LNCAP (cell line): ENCODE data around the gene UQCRHL.

Source experiments
- TF ChIP-seq, protein P1 (sequence below): fragments of 450-650 bp; IDR thresholded peaks from 2 replicates; pipeline ENCODE4 v1.5.1; 2017; ENCODE audit warnings: mild to moderate bottlenecking

UQCRHL gene

DNA sequence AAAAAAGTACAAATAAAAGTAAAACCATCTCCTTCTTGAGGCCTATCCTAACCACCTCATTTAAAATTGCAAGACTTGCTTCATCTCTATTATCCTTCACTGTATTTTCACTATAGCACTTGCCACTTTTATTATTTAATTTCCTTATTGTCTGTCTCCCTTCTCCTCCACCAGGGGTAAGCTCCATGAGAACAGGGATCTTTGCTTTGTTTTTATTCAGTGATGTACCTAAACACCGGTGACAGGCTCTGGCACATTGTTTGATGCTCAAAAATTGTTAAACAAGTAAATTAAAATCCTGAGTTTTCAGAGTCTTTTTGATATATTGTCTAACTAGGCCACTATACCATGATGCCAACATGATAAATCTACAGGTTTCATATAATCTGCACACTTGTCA, 22.8 kb upstream of the UQCRHL start:
- TF ChIP-seq, protein P1, sequence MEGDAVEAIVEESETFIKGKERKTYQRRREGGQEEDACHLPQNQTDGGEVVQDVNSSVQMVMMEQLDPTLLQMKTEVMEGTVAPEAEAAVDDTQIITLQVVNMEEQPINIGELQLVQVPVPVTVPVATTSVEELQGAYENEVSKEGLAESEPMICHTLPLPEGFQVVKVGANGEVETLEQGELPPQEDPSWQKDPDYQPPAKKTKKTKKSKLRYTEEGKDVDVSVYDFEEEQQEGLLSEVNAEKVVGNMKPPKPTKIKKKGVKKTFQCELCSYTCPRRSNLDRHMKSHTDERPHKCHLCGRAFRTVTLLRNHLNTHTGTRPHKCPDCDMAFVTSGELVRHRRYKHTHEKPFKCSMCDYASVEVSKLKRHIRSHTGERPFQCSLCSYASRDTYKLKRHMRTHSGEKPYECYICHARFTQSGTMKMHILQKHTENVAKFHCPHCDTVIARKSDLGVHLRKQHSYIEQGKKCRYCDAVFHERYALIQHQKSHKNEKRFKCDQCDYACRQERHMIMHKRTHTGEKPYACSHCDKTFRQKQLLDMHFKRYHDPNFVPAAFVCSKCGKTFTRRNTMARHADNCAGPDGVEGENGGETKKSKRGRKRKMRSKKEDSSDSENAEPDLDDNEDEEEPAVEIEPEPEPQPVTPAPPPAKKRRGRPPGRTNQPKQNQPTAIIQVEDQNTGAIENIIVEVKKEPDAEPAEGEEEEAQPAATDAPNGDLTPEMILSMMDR = no peak

DNA sequence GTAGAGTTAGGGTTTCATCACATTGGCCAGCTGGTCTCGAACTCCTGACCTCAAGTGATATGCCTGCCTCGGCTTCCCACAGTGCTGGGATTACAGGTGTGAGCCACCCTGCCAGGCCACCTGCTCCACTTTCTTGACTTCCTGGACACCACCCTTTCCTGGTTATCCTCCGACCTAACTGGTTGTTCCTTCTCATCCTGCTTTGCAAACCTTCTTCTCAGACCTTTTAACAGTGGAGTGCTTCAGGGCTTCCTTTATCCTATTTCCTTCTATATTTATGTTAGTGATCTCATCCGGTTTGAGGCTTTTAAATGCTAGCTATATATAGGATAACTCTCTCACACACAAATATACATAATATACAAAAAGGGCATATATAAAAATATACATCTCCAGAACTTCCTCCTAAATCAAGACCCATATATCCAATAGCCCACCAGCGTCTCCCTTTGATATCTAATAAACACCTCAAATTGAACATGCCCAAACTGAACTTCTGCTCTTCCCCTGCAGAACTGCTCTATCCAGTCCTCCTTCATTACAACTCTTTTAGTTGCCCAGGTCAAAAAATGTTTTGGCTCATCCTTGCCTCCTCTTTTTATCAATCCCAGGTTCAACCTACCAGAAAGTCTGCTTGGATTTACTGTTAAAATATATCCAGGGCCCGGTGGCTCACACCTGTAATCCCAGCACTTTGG, 19.5 kb upstream of the UQCRHL start:
- TF ChIP-seq, protein P1 = no peak

DNA sequence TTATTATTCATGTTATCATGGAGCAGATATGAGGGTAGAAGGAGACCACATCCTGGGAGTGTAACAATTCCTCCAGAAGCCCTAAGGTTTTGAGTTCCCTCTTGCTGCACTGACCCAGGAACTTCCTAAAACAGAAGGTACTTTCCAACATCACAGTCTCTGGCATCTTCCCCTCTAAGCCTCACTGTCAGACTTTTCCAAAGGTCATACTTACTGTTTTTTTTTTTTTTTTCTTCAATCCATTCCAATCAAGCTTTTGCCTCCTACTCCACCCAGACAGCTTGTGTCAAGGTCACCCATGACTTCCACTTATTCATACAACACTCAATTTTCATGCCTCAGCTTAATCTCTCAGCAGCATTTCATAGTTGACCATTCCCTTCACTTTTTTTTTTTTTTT, 18.4 kb upstream of the UQCRHL start:
- TF ChIP-seq, protein P1 = no peak

DNA sequence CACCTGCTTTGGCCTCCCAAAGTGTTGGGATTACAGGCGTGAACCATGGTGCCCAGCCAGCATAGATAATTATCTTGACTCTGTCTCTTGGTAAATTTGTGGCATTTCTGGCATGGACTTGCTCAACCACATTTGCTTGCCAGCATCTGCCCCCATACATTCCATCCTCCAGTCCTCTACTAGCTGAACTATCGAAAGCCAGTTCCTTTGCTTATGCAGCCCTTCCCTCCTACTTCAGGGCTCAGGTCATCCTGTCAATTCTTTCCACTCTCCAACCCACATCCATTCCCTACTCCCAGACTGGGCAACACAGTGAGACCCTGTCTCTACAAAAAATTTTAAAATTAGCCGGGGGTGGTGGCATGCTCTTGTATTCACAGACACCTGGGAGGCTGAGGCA, 13.0 kb upstream of the UQCRHL start:
- TF ChIP-seq, protein P1 = no peak

DNA sequence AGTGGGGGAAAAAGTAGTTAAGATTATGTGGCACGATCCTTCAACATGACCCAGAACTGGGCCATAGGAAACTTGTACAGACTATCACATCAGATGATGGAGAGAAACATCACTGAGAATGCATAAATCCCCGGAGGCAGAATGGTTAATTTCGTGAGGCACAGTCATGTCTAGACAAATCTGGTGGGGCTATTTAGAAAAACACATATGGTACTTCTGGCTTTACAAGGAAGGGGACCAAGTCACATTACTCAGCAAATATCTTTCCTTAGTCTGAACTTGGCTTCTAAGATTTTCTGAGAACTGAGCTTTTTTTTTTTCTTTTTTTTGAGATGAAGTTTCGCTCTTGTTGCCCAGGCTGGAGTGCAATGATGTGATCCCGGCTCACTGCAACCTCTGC, 9.2 kb upstream of the UQCRHL start:
- TF ChIP-seq, protein P1 = no peak

DNA sequence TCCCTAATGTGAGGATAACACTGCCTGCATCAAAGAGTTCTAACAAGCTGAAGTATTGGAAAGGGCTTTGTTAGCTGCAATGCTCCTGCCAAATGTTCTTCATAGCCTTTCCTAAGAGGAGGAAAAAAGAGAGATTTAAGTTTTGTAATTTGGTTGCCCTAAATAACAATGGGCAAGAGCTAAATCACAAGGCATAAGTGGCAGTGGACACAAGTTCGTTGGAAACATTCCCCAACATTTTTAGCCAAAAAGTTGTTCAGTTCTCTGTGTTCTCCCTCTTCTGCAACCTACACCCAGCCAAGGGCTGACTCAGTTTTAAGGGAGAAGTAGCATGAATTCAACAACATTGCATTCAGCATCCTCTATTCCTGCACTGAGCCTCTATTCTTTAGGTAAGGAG, 2.6 kb upstream of the UQCRHL start:
- TF ChIP-seq, protein P1 = no peak

DNA sequence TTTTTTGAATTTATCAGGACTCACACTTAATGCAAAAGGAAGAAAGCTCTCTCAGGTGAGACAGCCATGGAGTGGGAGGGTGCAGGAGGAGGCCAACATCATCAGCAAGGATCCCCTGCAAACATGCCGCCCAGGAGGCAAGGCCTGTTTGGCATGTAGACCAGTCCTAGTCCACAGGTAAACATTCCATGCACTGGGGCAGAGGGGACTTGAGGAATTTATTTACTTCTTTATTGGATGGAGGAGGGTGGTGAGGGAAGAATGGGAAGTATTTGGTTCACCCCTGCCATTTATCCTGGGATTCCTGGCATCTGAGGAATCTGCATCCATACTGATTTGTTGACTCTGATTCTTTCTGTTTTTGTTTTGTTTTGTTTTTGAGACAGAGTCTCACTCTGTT, 1.5 kb upstream of the UQCRHL start:
- TF ChIP-seq, protein P1 = no peak

DNA sequence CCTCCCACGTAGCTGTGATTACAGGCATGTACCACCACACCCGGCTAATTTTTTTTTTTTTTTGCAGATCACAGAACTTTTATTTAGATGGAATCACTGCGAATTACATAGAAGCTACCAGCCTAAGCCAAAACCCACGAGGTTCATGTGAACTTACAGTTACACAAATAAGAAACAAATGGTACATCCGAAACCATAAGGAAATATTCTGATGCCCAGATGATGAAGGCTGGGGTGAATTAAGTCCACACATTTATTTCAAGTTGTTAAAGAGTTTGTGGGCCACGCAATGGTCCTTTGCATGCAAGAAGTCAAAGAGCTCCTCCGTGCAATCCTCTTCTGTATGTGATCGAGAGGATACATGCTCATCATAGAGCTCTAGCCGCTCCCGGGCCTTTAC, 328 bp downstream of the UQCRHL start:
- TF ChIP-seq, protein P1 = no peak
